ENCODE results near the gene ACTRT1. TPM values are rescaled to one million over a fixed set of nuclear protein-coding genes. Genes with fewer than 3 reads are reported as not detected.

Gene ACTRT1
- not detected for total RNA-seq

GRCh38 chrX:128052303-128052702, at the start of gene ACTRT1:
ACTRT1 (minus strand) TSS chrX:128052403; CDS start chrX:128052206, 197 bp downstream.
- Histone ChIP-seq H3K36me3 (no peaks in the 10 kb centered on the region), H3K9me3 (no peaks in the 10 kb centered on the region), H3K4me3 (no peak within 1 kb of the TSS), H3K27ac (replicated peaks in 1 of 4) (no peak within 1 kb of the TSS), H3K4me1 (no peaks in the 10 kb centered on the region), H3K27me3 (no peaks in the 10 kb centered on the region)
- TF ChIP-seq POLR2A (IDR thresholded peaks at IDR 0.05; ENCODE audit: low read depth) (no peak), EP300 (IDR thresholded peaks at IDR 0.05) (no peak), POLR2AphosphoS5 (IDR thresholded peaks at IDR 0.05) (no peak)
- TF ChIP-seq, protein P1, sequence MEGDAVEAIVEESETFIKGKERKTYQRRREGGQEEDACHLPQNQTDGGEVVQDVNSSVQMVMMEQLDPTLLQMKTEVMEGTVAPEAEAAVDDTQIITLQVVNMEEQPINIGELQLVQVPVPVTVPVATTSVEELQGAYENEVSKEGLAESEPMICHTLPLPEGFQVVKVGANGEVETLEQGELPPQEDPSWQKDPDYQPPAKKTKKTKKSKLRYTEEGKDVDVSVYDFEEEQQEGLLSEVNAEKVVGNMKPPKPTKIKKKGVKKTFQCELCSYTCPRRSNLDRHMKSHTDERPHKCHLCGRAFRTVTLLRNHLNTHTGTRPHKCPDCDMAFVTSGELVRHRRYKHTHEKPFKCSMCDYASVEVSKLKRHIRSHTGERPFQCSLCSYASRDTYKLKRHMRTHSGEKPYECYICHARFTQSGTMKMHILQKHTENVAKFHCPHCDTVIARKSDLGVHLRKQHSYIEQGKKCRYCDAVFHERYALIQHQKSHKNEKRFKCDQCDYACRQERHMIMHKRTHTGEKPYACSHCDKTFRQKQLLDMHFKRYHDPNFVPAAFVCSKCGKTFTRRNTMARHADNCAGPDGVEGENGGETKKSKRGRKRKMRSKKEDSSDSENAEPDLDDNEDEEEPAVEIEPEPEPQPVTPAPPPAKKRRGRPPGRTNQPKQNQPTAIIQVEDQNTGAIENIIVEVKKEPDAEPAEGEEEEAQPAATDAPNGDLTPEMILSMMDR (IDR thresholded peaks at IDR 0.05): no peak
- intact Hi-C loops (cut with DNase I): no loop called here
- 8% methylated on average over 1 of the region's 1 CpG for WGBS
- no peak for DNase-seq (ENCODE audit: extremely low spot score)

DNA sequence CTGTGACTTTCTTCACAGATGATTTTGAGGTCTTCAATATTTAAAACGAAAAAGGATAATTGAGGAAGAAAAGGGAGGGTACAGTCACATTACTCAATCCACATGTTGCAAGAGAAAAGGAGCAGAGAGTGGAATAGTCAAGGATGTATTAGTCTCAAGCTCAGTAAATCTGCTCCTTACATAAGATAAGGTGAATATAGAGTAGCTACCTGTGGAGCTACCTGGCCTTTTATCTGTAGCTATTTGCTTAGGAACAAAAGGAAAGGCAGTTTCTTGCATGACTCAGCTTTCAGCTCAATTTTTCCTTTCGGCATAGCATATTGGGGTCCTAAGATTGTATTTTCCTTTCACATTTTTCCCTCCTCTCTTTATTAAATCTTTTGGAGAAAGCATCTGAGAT, 26.3 kb upstream of the ACTRT1 start:
- Histone ChIP-seq H3K27me3 (no peaks in the 10 kb centered on the region), H3K27ac (replicated peaks in 1 of 4) (no peak overlapping the region), H3K4me1 (no peaks in the 10 kb centered on the region), H3K4me3 (no peak overlapping the region), H3K9me3 (no peaks in the 10 kb centered on the region), H3K36me3 (no peaks in the 10 kb centered on the region)
- intact Hi-C loops (cut with DNase I): no loop called here
- WGBS: 59% methylated on average over 2 of the region's 2 CpGs
- DNase-seq (ENCODE audit: extremely low spot score): no peak
- TF ChIP-seq POLR2A (IDR thresholded peaks at IDR 0.05; ENCODE audit: low read depth) (no peak), POLR2AphosphoS5 (IDR thresholded peaks at IDR 0.05) (no peak), EP300 (IDR thresholded peaks at IDR 0.05) (no peak)
- TF ChIP-seq, protein P1 (IDR thresholded peaks at IDR 0.05): no peak

DNA sequence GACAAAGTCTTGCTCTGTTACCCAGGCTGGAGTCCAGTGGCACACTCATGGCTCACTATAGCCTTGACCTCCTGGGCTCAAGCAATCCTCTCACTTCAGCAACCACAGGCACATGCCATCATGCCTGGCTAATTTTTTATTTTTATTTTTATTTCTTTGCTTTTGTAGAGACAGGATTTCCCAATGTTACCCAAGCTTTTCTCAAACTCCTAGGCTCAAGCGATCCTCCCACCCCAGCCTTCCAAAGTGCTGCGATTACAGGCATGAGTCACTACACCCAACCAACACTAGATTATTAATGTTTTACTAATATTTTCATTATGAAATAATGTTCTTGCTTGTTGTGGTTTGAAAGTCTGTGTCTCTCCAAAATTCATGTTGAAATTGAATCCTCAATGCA, 5.2 kb upstream of the ACTRT1 start:
- no peak overlapping the region for H3K4me3 ChIP-seq
- no peaks in the 10 kb centered on the region for H3K4me1 ChIP-seq
- H3K36me3 ChIP-seq: no peaks in the 10 kb centered on the region
- H3K27ac ChIP-seq (replicated peaks in 1 of 4): no peak overlapping the region
- 90% methylated on average over 2 of the region's 2 CpGs for WGBS
- no peaks in the 10 kb centered on the region for H3K9me3 ChIP-seq
- TF ChIP-seq, protein P1 (IDR thresholded peaks at IDR 0.05): no peak
- TF ChIP-seq EP300 (IDR thresholded peaks at IDR 0.05): no peak
- no peak for TF ChIP-seq POLR2A (IDR thresholded peaks at IDR 0.05; ENCODE audit: low read depth)
- TF ChIP-seq POLR2AphosphoS5 (IDR thresholded peaks at IDR 0.05): no peak
- no peaks in the 10 kb centered on the region for H3K27me3 ChIP-seq
- intact Hi-C loops (cut with DNase I): no loop called here
- DNase-seq (ENCODE audit: extremely low spot score): no peak

GRCh38 chrX:128051526-128051925, 677 bp downstream of the ACTRT1 start:
- Histone ChIP-seq H3K27ac (replicated peaks in 1 of 4) (no peak overlapping the region), H3K36me3 (no peaks in the 10 kb centered on the region), H3K4me1 (no peaks in the 10 kb centered on the region), H3K9me3 (no peaks in the 10 kb centered on the region), H3K4me3 (no peak overlapping the region), H3K27me3 (no peaks in the 10 kb centered on the region)
- intact Hi-C loops (cut with DNase I): no loop called here
- no peak for DNase-seq (ENCODE audit: extremely low spot score)
- no peak for TF ChIP-seq EP300 (IDR thresholded peaks at IDR 0.05)
- TF ChIP-seq POLR2A (IDR thresholded peaks at IDR 0.05; ENCODE audit: low read depth): no peak
- TF ChIP-seq POLR2AphosphoS5 (IDR thresholded peaks at IDR 0.05): no peak
- TF ChIP-seq, protein P1 (IDR thresholded peaks at IDR 0.05): no peak
- WGBS: 78% methylated on average over 10 of the region's 10 CpGs

DNA sequence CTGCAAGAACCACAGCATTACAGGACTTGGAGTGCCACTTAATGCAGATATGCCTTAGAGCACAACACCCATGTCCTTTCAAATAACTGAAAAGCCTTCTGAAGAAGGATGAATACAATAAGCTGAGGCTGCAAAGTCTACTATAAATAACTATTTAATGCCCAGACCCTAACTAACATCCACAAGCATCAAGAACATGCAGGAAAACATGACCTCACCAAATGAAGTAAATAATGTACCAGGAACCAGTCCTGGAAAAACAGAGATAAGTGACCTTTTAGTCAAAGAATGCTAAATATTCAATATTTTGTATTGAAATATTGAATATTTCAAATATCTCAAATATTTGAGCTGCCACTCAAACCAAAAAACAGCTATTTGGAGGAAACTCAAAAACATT, 16.9 kb downstream of the ACTRT1 start:
- no peaks in the 10 kb centered on the region for H3K9me3 ChIP-seq
- H3K4me3 ChIP-seq: no peak overlapping the region
- H3K27ac ChIP-seq (replicated peaks in 1 of 4): no peak overlapping the region
- H3K36me3 ChIP-seq: no peaks in the 10 kb centered on the region
- DNase-seq (ENCODE audit: extremely low spot score): no peak
- no peaks in the 10 kb centered on the region for H3K27me3 ChIP-seq
- intact Hi-C loops (cut with DNase I): no loop called here
- TF ChIP-seq POLR2A (IDR thresholded peaks at IDR 0.05; ENCODE audit: low read depth): no peak
- no peak for TF ChIP-seq EP300 (IDR thresholded peaks at IDR 0.05)
- no peak for TF ChIP-seq POLR2AphosphoS5 (IDR thresholded peaks at IDR 0.05)
- TF ChIP-seq, protein P1 (IDR thresholded peaks at IDR 0.05): no peak
- no peaks in the 10 kb centered on the region for H3K4me1 ChIP-seq

Data from esophagus muscularis mucosa (tissue), 4 donors.